ENCODE measurements around the gene TRNAU1AP. TPM values are rescaled to one million over a fixed set of nuclear protein-coding genes. Genes with fewer than 3 reads are reported as not detected.
A peak's percentile ranks its signal among the peaks of the same experiment; 100 is the strongest.

TRNAU1AP gene
- total and polyA plus RNA-seq, 10 of the 15 experiments (the other 5 are each of a cell fraction or from before 2014, with no cell fraction given) = 24.3 to 67.0 (median 31.8) TPM

DNA sequence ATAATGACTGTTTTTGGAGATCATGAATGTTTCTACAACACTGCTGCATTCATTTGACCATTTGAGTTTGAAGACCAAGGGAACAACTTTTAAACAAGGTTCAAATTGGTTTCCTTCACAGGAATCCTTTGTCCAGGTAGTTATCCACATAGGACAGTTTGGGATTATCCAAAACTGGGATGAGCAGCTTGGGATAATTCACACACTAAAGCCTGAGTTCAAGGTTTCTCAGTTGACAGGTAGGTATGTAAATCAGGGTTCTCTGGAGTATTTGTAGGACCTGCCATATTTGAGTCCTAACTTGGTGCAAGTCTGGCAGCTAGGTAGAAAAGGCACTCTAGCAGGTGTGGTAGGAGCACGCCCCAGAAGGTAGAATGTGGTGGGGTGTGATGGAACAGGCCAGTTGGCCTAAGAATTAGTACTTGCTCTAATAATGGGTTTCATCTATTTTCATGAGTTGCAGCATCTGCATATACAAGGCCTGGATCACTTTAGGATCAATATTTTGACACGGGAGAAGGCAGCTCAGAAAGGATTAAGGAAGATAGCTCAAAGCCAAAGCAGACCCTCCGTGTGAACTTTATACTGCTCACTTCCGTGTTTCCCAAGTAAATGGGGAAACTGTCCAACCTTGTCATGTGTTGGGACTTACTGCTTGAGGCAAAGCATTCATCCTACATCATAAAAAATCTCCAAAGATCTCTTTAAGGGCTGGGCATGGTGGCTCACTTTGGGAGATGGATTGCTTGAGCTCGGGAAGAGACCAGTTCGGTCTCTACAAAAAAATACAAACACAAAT lies 25.1 kb downstream of the TRNAU1AP start (continued):
- TF ChIP-seq, protein P1, sequence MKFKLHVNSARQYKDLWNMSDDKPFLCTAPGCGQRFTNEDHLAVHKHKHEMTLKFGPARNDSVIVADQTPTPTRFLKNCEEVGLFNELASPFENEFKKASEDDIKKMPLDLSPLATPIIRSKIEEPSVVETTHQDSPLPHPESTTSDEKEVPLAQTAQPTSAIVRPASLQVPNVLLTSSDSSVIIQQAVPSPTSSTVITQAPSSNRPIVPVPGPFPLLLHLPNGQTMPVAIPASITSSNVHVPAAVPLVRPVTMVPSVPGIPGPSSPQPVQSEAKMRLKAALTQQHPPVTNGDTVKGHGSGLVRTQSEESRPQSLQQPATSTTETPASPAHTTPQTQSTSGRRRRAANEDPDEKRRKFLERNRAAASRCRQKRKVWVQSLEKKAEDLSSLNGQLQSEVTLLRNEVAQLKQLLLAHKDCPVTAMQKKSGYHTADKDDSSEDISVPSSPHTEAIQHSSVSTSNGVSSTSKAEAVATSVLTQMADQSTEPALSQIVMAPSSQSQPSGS (IDR thresholded peaks at IDR 0.05; ENCODE audit: low read length) = no peak; the same call in 1 of the 2 replicates
- TF ChIP-seq EED (IDR thresholded peaks at IDR 0.05; ENCODE audit: low read depth) (no peak), POLR2AphosphoS5 (IDR thresholded peaks at IDR 0.05; ENCODE audit: low read length) (peak; percentile 68), POLR2AphosphoS2 (IDR thresholded peaks at IDR 0.05; ENCODE audit: low read depth, low read length) (peak; percentile 51; the same call in 1 of the 2 replicates), BHLHE40 (IDR thresholded peaks at IDR 0.05; ENCODE audit: borderline replicate concordance in 1 of 2, low read depth in 2 of 2, low read length in 1 of 2) (no peak), NFYB (IDR thresholded peaks at IDR 0.05; ENCODE audit: insufficient read depth, low read depth, low read length) (no peak), SMAD1 (IDR thresholded peaks at IDR 0.05; ENCODE audit: low read depth, partially characterized antibody) (no peak), POU2F2 (IDR thresholded peaks at IDR 0.05; ENCODE audit: borderline replicate concordance, low read depth, low read length) (0 out of 3 replicates have a peak, but pooled peaks have one; percentile 13)

DNA sequence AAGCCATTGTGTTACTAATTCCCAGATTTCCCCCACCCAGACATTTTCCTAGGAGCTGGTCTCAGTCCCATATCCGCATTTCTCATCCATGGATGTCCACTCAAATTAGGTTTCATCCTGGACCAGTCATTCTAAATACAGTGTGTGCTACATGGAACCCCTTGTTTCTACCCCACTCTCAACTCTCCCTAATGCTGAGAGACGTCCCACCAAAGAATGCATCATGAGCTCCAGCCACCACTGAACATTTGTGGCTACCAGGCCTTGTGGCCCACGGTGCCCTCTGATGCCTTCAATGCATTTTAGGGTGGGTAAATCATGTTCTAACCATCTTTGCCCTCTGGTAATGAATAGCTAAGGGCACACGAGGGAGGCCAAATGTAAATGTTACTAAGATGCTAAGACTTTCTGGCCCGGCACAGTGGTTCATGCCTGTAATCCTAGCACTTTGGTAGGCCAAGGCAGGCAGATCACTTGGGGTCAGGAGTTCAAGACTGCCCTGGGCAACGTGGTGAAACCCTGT lies 25.9 kb downstream of the TRNAU1AP start:
- intact Hi-C loops (cut with micrococcal nuclease; ENCODE audit: unreplicated experiment) = no loop called here
- FAIRE-seq (no peak), DNase-seq (ENCODE audit: low read depth, low spot score) (no peak), ATAC-seq (no peak)
- Histone ChIP-seq H3K36me3 (ENCODE audit: control insufficient read depth in 2 of 2, insufficient read depth in 2 of 2, low read length in 1 of 2) (peaks cover 13 to 36% of the 10 kb centered on the region in 2 experiments), H3K4me2 (ENCODE audit: control insufficient read depth, insufficient read depth) (peak overlapping the region; percentile 81), H3K4me3 (peak overlapping the region; percentile 99), H3K4me1 (ENCODE audit: control insufficient read depth, insufficient read depth, low read length) (peaks cover 12% of the 10 kb centered on the region), H3K79me2 (ENCODE audit: control insufficient read depth, insufficient read depth, low read length) (peaks cover 38% of the 10 kb centered on the region), H3K9ac (ENCODE audit: control insufficient read depth, insufficient read depth, low read length) (peak overlapping the region; percentile 95; the same call in 1 of the 2 replicates), H3K27me3 (replicated peaks in 1 of 2; ENCODE audit: control insufficient read depth in 2 of 2, insufficient read depth in 2 of 2, low read length in 1 of 2) (no peaks in the 10 kb centered on the region), H3K27ac (ENCODE audit: control insufficient read depth, insufficient read depth) (0 out of 2 replicates have a peak overlapping the region, but pooled peaks have one; percentile 2), H3K9me3 (replicated peaks; ENCODE audit: control insufficient read depth, insufficient read depth, low read length) (no peaks in the 10 kb centered on the region), H2AFZ (ENCODE audit: control insufficient read depth, low read depth, low read length) (no peak overlapping the region), H4K20me1 (ENCODE audit: control insufficient read depth, insufficient read depth) (peaks cover 12% of the 10 kb centered on the region)
- in situ Hi-C loops (cut with MboI) = no loop called here
- ChIA-PET CTCF (interaction anchor here (0.8 to 5.5 kb wide), 11 partner anchors 8 to 329 kb away, joined by 3 to 49 read pairs (median 4); partner anchors contain the start of gene TRNAU1AP), POLR2A (interaction anchor here (0.5 to 8.6 kb wide), 18 partner anchors 8 to 333 kb away, joined by 3 to 132 read pairs (median 4); partner anchors contain the start of genes RCC1, TAF12 and TRNAU1AP), RAD21 (ENCODE audit: unreplicated experiment) (interaction anchor here (0.6 to 6.3 kb wide), 7 partner anchors 22 to 250 kb away, joined by 3 to 108 read pairs (median 3); partner anchors contain the start of genes MED18 and TRNAU1AP), SMC1A (ENCODE audit: uncharacterized antibody, unreplicated experiment) (interaction anchor here (0.5 to 7.6 kb wide), 14 partner anchors 11 to 521 kb away, joined by 3 to 83 read pairs (median 4); partner anchors contain the start of gene TRNAU1AP)
- 21% methylated on average over 6 of the region's 6 CpGs for WGBS (ENCODE audit: insufficient coverage, insufficient replicate concordance, low lambda C conversion rate, missing lambda C conversion rate)
- no TSS peak for BruUV-seq (replicated peaks)
- TF ChIP-seq BACH1 (IDR thresholded peaks at IDR 0.05; ENCODE audit: borderline replicate concordance) (0 out of 2 replicates have a peak, but pooled peaks have one; percentile 22), BMI1 (IDR thresholded peaks at IDR 0.05; ENCODE audit: borderline replicate concordance) (no peak), POU2F2 (IDR thresholded peaks at IDR 0.05; ENCODE audit: borderline replicate concordance, low read depth, low read length) (0 out of 3 replicates have a peak, but pooled peaks have one; percentile 12), YBX1 (IDR thresholded peaks at IDR 0.05) (no peak), CBX5 (IDR thresholded peaks at IDR 0.05; ENCODE audit: low read depth) (no peak), HDAC6 (IDR thresholded peaks at IDR 0.05; ENCODE audit: unreplicated experiment) (no peak)
- TF ChIP-seq, protein P2, sequence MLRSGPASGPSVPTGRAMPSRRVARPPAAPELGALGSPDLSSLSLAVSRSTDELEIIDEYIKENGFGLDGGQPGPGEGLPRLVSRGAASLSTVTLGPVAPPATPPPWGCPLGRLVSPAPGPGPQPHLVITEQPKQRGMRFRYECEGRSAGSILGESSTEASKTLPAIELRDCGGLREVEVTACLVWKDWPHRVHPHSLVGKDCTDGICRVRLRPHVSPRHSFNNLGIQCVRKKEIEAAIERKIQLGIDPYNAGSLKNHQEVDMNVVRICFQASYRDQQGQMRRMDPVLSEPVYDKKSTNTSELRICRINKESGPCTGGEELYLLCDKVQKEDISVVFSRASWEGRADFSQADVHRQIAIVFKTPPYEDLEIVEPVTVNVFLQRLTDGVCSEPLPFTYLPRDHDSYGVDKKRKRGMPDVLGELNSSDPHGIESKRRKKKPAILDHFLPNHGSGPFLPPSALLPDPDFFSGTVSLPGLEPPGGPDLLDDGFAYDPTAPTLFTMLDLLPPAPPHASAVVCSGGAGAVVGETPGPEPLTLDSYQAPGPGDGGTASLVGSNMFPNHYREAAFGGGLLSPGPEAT (IDR thresholded peaks at IDR 0.05; ENCODE audit: low read depth) = no peak

Measured in GM12878 (cell line).